ENCODE measurements around the gene ABCB9.

DNA sequence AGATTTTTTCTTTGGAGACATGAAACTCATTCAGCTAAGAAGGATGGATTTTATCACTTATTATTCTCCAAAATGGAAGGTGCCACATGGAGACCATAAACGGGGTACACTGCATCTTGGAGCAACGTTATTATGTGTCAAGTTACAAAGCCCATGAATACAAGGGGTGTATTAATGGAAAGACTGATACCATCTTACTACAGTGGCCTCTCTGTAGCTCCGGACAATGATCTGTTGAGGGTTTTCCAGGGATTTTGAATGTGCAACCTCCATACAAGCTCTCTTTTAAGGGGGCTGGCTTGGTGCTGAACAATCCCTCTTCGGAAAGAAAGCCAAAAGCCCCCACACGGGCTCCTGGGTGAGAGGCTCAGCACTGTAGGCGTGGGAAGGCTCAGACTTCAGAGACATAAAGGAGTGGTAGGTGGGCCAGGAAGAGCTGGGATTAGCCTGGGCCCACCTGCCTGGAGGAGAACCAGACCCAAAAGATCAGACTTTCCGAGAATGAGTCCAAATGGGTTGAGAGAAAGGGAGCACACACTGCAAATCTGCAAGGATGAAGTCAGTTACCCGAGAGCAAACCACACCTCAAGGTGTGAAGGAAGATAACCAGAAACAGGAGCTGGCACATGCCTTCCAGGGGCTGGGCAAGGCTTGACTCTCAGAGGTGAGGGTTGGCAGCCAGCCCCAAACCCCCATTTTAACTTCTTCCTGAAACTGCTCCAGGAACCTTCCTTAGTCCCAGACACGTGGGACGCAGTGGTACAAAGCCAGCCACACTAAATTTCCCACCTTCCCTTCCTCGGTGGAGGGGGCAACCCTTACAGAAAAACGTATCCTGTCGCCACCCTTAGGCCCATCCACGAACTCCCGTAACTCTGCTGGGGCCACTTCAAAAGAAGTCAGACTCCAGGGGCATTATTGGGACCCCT lies 71.8 kb downstream of the ABCB9 start:
- TF ChIP-seq, protein P1, sequence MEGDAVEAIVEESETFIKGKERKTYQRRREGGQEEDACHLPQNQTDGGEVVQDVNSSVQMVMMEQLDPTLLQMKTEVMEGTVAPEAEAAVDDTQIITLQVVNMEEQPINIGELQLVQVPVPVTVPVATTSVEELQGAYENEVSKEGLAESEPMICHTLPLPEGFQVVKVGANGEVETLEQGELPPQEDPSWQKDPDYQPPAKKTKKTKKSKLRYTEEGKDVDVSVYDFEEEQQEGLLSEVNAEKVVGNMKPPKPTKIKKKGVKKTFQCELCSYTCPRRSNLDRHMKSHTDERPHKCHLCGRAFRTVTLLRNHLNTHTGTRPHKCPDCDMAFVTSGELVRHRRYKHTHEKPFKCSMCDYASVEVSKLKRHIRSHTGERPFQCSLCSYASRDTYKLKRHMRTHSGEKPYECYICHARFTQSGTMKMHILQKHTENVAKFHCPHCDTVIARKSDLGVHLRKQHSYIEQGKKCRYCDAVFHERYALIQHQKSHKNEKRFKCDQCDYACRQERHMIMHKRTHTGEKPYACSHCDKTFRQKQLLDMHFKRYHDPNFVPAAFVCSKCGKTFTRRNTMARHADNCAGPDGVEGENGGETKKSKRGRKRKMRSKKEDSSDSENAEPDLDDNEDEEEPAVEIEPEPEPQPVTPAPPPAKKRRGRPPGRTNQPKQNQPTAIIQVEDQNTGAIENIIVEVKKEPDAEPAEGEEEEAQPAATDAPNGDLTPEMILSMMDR (IDR thresholded peaks at IDR 0.05; ENCODE audit: insufficient read depth, low read depth, low read length), result no peak
- no peak for TF ChIP-seq EZH2 (IDR thresholded peaks at IDR 0.05; ENCODE audit: insufficient read depth, low read length)
